ENCODE results near the gene PDE4D. TPM values are rescaled to one million over a fixed set of nuclear protein-coding genes. Genes with fewer than 3 reads are reported as not detected.

Gene PDE4D
- total RNA-seq, 1 experiment from 2014 or later = 2.1 TPM

GRCh38 chr5:58940446-58940845 lies 953.1 kb downstream of the PDE4D start:
- H3K9ac ChIP-seq (ENCODE audit: extremely low read depth, insufficient read length, low read length) = no peak overlapping the region
- no peaks in the 10 kb centered on the region; the same call in none of the 2 replicates for H3K27me3 Mint-ChIP-seq (ENCODE audit: low read depth)
- no peak overlapping the region for H2AK5ac ChIP-seq (ENCODE audit: insufficient read length, low read length)
- H3K23me2 ChIP-seq (ENCODE audit: insufficient read length, low read depth, low read length, poor library complexity, severe bottlenecking) = no peaks in the 10 kb centered on the region
- no peak overlapping the region for H3K23ac ChIP-seq (ENCODE audit: insufficient read length, low read depth, low read length)
- H3K14ac ChIP-seq (ENCODE audit: insufficient read depth, low read length) = no peak overlapping the region
- no peaks in the 10 kb centered on the region for H4K20me1 ChIP-seq (ENCODE audit: control insufficient read depth, insufficient read depth, insufficient read length)
- H4K8ac ChIP-seq (replicated peaks; ENCODE audit: insufficient read length, low read depth, low read length) = no peak overlapping the region
- H2BK120ac ChIP-seq (ENCODE audit: low read depth, low read length, poor library complexity, severe bottlenecking) = no peak overlapping the region
- H3K4me2 ChIP-seq (ENCODE audit: insufficient read depth, insufficient read length, low read length) = no peak overlapping the region
- no peak overlapping the region for H3K27ac Mint-ChIP-seq
- peaks cover 5% of the 10 kb centered on the region for H3K9me3 ChIP-seq (ENCODE audit: control insufficient read depth, low read depth, low read length)
- H3K4me3 Mint-ChIP-seq = no peak overlapping the region
- H3K4me1 Mint-ChIP-seq = peaks cover 2 to 6% of the 10 kb centered on the region in 2 experiments; a peak in 2 of 4 replicates
- no peak overlapping the region for H2BK15ac ChIP-seq (ENCODE audit: low read depth, low read length)
- no peak overlapping the region for H3T11ph ChIP-seq (ENCODE audit: low read length)
- no peak overlapping the region for H2BK5ac ChIP-seq (ENCODE audit: insufficient read length, low read length)
- no peaks in the 10 kb centered on the region for H3K79me1 ChIP-seq (ENCODE audit: insufficient read depth, low read depth, low read length, poor library complexity, severe bottlenecking)
- H3K79me2 ChIP-seq (ENCODE audit: insufficient read depth, low read length) = no peaks in the 10 kb centered on the region
- no peak overlapping the region for H2BK12ac ChIP-seq (ENCODE audit: insufficient read length, low read depth, low read length)
- no peak overlapping the region for H2AFZ ChIP-seq (ENCODE audit: low read length)
- DNase-seq = no peak
- H3K27ac ChIP-seq (ENCODE audit: insufficient read length, low read depth, low read length) = no peak overlapping the region
- TF ChIP-seq CTCF (conservative IDR thresholded peaks at IDR 0.05) = no peak
- H3K4ac ChIP-seq (ENCODE audit: low read depth, low read length) = no peak overlapping the region
- H3K36me3 Mint-ChIP-seq (ENCODE audit: insufficient read depth in 1 of 3, low read depth in 3 of 3) = peaks cover 4 to 10% (median 7%) of the 10 kb centered on the region in 3 experiments; a peak in 6 of 7 replicates
- H4K91ac ChIP-seq (ENCODE audit: insufficient read length, low read depth, low read length) = no peak overlapping the region
- H3K18ac ChIP-seq (ENCODE audit: insufficient read length, low read depth, low read length) = no peak overlapping the region
- no peak overlapping the region for H3K56ac ChIP-seq (ENCODE audit: insufficient read length, low read depth, low read length)
- H3K27me3 ChIP-seq (ENCODE audit: insufficient read depth, low read length) = no peaks in the 10 kb centered on the region
- no peaks in the 10 kb centered on the region for H3K4me1 ChIP-seq (ENCODE audit: insufficient read depth, low read length)
- H3K9me3 Mint-ChIP-seq = peaks cover 8 to 11% of the 10 kb centered on the region in 2 experiments
- H4K5ac ChIP-seq (ENCODE audit: insufficient read length, low read depth, low read length) = no peak overlapping the region
- no CpG with 5 or more reads among the region's 2 CpGs for WGBS (ENCODE audit: extremely low coverage, insufficient read length, low lambda C conversion rate)
- H2BK20ac ChIP-seq (ENCODE audit: low read depth, low read length, poor library complexity, severe bottlenecking) = no peak overlapping the region
